Activated CD8-positive, alpha-beta T cell treated with anti-CD3 and anti-CD28 coated beads for 36 hours (primary cell): ENCODE results near the gene NME7. TPM values are rescaled to one million over a fixed set of nuclear protein-coding genes. Genes with fewer than 3 reads are reported as not detected.

ENCODE experiments used
- ATAC-seq: fragments of 200-7000 bp; cut with Tn5 transposase; one replicate; pipeline ENCODE4 v1.10.0; 2021; ENCODE audit warnings: mild to moderate bottlenecking, moderate library complexity
- CTCF ChIA-PET: fragments of 350-600 bp; sonication (Branson Sonifier 250); formaldehyde crosslinking; loops from one replicate; lab custom pipeline; 2021; ENCODE audit warnings: antibody characterized with exemption; lab: Charles Lee
- POLR2A ChIA-PET: fragments of 350-600 bp; sonication (Branson Sonifier 250); formaldehyde crosslinking; loops from one replicate; lab custom pipeline; 2021; ENCODE audit warnings: antibody characterized with exemption; lab: Charles Lee
- DNase-seq: peaks from one replicate; pipeline ENCODE4 v3.0.0-alpha.2; 2020
- H3K27ac Mint-ChIP-seq: one replicate; pipeline ENCODE4 v1.8.0; 2021; ENCODE audit warnings: mild to moderate bottlenecking, mixed read lengths
- H3K27me3 Mint-ChIP-seq: one replicate; pipeline ENCODE4 v1.8.0; 2021; ENCODE audit warnings: mixed read lengths
- H3K36me3 Mint-ChIP-seq: one replicate; pipeline ENCODE4 v1.8.0; 2021; ENCODE audit warnings: low read depth, mixed read lengths
- H3K4me1 Mint-ChIP-seq: one replicate; pipeline ENCODE4 v1.8.0; 2021; ENCODE audit warnings: low read depth, mixed read lengths
- H3K4me3 Mint-ChIP-seq: one replicate; pipeline ENCODE4 v1.8.0; 2021; ENCODE audit warnings: mild to moderate bottlenecking, moderate library complexity, mixed read lengths
- H3K9me3 Mint-ChIP-seq: one replicate; pipeline ENCODE4 v1.8.0; 2021; ENCODE audit warnings: mixed read lengths
- intact Hi-C: fragments of 100-400 bp; cut with micrococcal nuclease; formaldehyde crosslinking; loops from one replicate; pipeline ENCODE4 v1.10.0; 2022
- total RNA-seq, 2 experiments: library from RNA; stranded (reverse); gene quantifications; one replicate each; pipeline ENCODE4 v1.2.3, GENCODE V29; 2021
- TF ChIP-seq, protein P1 (sequence below): fragments of 200-600 bp; IDR thresholded peaks from one replicate; pipeline ENCODE4 v1.8.0; 2022; ENCODE audit warnings: antibody characterized with exemption, mild to moderate bottlenecking

Gene NME7
- total RNA-seq, 2 experiments from 2014 or later = 15.3 to 17.4 TPM

DNA sequence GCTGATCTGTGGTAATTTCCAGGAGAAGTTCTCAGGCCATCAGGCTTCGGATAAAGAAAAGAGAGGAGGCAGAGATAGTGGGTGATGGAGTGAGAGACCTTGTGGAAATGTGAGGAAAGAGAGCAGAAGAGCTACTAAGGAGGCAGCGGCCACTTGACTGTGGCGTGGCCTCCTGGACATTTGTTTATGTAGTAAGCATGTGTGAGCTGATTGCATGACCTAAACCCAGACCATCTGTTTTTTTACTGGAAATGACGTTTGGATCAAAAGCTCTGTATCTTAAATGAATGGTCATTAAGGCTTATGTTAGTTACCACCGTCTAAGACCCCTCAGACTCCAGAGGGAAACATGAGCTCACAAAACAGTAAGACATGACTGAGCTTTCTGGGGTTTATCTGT lies 247.5 kb downstream of the NME7 start:
- no peaks in the 10 kb centered on the region for H3K9me3 Mint-ChIP-seq
- no peak overlapping the region for H3K4me3 Mint-ChIP-seq
- DNase-seq = no peak
- peaks cover 3% of the 10 kb centered on the region for H3K36me3 Mint-ChIP-seq
- H3K27ac Mint-ChIP-seq = no peak overlapping the region
- H3K4me1 Mint-ChIP-seq = peaks cover 4% of the 10 kb centered on the region
- H3K27me3 Mint-ChIP-seq = no peaks in the 10 kb centered on the region
- intact Hi-C loops = no loop called here
- ATAC-seq = no peak
- ChIA-PET POLR2A (no interaction called here), CTCF (interaction anchor here (1.2 kb wide), 1 partner anchor 307 kb away, joined by 3 read pairs; the partner anchor contains the start of gene CCDC181)
- TF ChIP-seq, protein P1, sequence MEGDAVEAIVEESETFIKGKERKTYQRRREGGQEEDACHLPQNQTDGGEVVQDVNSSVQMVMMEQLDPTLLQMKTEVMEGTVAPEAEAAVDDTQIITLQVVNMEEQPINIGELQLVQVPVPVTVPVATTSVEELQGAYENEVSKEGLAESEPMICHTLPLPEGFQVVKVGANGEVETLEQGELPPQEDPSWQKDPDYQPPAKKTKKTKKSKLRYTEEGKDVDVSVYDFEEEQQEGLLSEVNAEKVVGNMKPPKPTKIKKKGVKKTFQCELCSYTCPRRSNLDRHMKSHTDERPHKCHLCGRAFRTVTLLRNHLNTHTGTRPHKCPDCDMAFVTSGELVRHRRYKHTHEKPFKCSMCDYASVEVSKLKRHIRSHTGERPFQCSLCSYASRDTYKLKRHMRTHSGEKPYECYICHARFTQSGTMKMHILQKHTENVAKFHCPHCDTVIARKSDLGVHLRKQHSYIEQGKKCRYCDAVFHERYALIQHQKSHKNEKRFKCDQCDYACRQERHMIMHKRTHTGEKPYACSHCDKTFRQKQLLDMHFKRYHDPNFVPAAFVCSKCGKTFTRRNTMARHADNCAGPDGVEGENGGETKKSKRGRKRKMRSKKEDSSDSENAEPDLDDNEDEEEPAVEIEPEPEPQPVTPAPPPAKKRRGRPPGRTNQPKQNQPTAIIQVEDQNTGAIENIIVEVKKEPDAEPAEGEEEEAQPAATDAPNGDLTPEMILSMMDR = no peak

DNA sequence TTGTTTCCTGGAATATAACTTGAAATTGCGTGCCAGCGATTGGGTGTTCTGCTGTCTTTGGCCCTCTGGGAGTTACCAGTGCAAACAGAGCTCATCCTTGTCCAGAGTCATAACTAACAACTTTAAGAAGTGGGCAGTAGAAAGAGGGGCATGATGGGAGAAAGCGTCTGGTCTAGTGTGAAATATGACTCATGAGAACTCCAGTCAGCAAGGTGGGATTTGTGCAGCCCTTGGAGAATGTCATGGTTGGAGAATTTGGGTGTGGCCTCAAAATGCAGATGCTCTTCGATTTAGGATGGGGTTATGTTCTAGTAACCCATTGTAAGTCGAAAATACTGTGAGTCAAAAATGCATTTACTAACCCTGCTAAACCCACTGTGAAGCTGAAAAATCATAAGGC lies 248.2 kb downstream of the NME7 start:
- DNase-seq (no peak), ATAC-seq (no peak)
- no peaks in the 10 kb centered on the region for H3K9me3 Mint-ChIP-seq
- H3K4me1 Mint-ChIP-seq = peaks cover 4% of the 10 kb centered on the region
- H3K27me3 Mint-ChIP-seq = no peaks in the 10 kb centered on the region
- H3K27ac Mint-ChIP-seq = no peak overlapping the region
- H3K36me3 Mint-ChIP-seq = peaks cover 3% of the 10 kb centered on the region
- H3K4me3 Mint-ChIP-seq = no peak overlapping the region
- intact Hi-C loops = no loop called here
- CTCF ChIA-PET = interaction anchor here (0.9 kb wide), 1 partner anchor 9 kb away, joined by 3 read pairs; no protein-coding TSS in a partner anchor
- TF ChIP-seq, protein P1 = no peak
- POLR2A ChIA-PET = no interaction called here

DNA sequence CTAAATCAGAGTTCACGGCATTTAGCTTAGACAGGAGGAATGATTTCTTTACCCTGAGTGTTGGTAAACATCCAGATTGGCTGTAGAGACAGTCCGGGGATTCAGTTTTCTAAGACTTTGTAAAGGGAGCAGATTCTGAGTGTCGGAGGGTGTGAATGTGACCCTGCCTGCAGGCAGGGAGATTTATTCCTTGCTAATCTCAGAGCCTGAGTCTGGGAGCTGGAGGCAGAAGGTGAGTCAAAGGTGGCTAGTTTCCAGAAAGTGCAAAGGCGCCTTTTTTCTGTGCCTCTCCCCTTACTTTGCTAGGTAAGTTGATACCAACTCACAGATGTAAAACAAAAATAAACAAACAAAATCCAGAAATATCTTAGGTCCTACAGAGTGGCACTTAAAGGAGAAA lies 249.4 kb downstream of the NME7 start:
- ChIA-PET POLR2A (no interaction called here), CTCF (interaction anchor here (1.3 kb wide), 1 partner anchor 10 kb away, joined by 3 read pairs; no protein-coding TSS in a partner anchor)
- H3K27me3 Mint-ChIP-seq = no peaks in the 10 kb centered on the region
- no peak overlapping the region for H3K4me3 Mint-ChIP-seq
- no peak for ATAC-seq
- H3K36me3 Mint-ChIP-seq = peaks cover 3% of the 10 kb centered on the region
- intact Hi-C loops = no loop called here
- TF ChIP-seq, protein P1 = no peak
- H3K4me1 Mint-ChIP-seq = peaks cover 4% of the 10 kb centered on the region
- no peaks in the 10 kb centered on the region for H3K9me3 Mint-ChIP-seq
- no peak for DNase-seq
- H3K27ac Mint-ChIP-seq = no peak overlapping the region

DNA sequence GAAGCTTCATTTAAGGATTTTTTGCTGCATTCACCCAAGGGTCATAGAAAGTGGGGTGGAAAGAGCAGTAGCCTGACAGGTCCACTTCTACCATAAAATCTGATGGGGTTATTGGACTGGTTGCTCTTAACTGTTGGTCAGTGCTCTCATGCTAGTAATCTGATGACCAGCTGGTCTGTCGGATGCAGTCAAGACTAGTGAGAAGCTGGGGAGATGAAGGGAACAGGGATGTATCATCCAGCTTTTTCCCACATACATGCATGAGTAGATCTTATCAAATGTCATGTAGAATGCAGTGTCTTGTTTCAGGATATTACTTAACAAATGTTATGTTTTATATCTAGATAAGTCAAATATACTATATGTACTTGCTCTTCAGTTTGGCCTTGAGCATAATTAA lies 250.0 kb downstream of the NME7 start:
- Mint-ChIP-seq H3K36me3 (peaks cover 3% of the 10 kb centered on the region), H3K27ac (no peak overlapping the region), H3K27me3 (no peaks in the 10 kb centered on the region), H3K4me3 (no peak overlapping the region), H3K9me3 (no peaks in the 10 kb centered on the region), H3K4me1 (peaks cover 4% of the 10 kb centered on the region)
- ChIA-PET POLR2A (no interaction called here), CTCF (interaction anchor here (1.3 kb wide), 1 partner anchor 11 kb away, joined by 3 read pairs; no protein-coding TSS in a partner anchor)
- TF ChIP-seq, protein P1 = no peak
- DNase-seq (no peak), ATAC-seq (no peak)
- intact Hi-C loops = no loop called here

DNA sequence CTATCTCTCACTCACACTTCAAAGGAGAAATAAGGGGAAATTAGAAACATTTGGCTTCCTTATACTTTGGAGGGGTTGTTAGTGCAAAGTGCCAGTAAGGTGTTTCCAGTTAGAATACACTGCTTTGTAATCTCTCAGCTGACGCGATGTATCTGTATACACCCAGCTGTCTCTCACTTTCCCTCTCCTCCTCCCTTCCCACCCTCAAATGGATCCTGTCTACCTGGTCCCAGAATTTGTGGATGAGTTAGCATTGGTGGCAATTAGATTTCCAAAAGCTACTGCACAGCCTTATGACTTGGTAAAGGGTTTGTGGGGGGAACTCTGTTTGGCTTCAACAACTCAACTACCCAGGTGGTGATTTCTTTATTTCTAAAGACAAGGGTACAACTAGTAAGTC lies 250.6 kb downstream of the NME7 start:
- peaks cover 4% of the 10 kb centered on the region for H3K4me1 Mint-ChIP-seq
- ATAC-seq = no peak
- no peak overlapping the region for H3K4me3 Mint-ChIP-seq
- intact Hi-C loops = no loop called here
- no peak overlapping the region for H3K27ac Mint-ChIP-seq
- no peaks in the 10 kb centered on the region for H3K27me3 Mint-ChIP-seq
- POLR2A ChIA-PET = no interaction called here
- no peaks in the 10 kb centered on the region for H3K9me3 Mint-ChIP-seq
- CTCF ChIA-PET = interaction anchor here (1.3 kb wide), 1 partner anchor 12 kb away, joined by 3 read pairs; no protein-coding TSS in a partner anchor
- TF ChIP-seq, protein P1 = no peak
- DNase-seq = no peak
- peaks cover 7% of the 10 kb centered on the region for H3K36me3 Mint-ChIP-seq
